Ammon's horn (tissue), 1 donor: ENCODE data around the gene LTBP3.
A peak's percentile ranks its signal among the peaks of the same experiment; 100 is the strongest.
"Not testable (repeated sequence)": the region's sequence is repeated elsewhere in the genome, so short reads cannot be mapped to it uniquely, and the experiment has no call there.

Experiments used
- DNase-seq: peaks from one replicate; pipeline ENCODE4 v3.0.0-alpha.2; 2016; ENCODE audit warnings: low spot score

The LTBP3 gene

DNA sequence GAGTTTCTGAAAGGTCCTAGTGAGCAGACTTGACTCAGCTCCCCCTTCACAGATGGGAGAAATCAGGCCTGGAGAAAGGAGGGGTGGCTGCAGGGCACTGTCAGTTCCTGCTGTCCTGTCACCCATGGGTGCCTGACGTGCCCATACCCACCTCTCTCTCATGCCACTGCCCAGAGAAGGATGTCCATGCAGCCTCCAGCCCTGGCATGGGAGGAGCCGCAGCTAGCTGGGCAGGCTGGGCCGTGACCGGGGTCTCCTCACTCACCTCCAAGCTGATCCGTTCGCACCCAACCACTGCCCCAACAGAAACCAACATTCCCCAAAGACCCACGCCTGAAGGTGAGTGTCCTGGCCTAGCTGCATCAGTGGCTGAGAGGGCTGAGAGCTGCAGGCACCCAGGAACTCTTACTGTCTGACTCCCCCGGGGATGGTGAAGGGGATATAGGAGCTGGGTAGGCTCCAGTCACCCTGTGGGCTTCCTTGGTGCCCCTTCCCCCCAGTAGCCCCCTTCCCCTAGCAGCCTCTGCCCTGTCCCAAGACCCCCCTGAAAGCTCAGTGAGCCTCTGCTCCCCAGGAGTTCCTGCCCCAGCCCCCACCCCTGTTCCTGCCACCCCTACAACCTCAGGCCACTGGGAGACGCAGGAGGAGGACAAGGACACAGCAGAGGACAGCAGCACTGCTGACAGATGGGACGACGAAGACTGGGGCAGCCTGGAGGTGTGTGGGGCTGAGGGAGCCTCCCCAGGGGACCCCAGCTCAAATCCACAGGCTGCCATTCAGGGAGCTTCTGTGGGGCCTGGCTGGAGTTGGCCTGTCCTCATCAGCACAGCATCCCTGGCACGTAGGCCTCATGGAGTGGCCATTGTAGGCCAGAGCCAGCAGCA, 21.5 kb downstream of the LTBP3 start:
- DNase-seq = no peak

GRCh38 chr11:65535102-65535501, 23.1 kb downstream of the LTBP3 start:
- DNase-seq = no peak

- no peak for DNase-seq
These were observed 25.6 kb downstream of the LTBP3 start for GRCh38 chr11:65532388-65533064.

DNA sequence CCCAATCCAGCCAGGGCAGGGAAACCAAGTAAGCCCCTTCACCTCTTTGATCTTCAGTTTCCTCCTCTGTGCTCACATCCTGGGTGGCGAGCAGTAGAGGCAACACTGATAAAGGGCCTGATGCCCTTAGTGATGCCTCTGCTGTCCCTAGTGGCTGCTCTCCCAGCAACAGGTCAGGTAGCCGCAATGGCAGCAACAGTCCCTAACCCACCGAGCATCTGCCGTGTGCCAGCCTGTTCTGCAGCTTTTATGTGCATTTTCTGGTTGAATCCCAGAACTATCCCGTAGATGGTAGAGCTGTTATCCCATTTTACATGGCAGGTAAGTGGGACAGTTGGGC, 28.0 kb downstream of the LTBP3 start:
- DNase-seq = no peak

GRCh38 chr11:65529475-65530156, 28.5 kb downstream of the LTBP3 start:
- DNase-seq = no peak

DNA sequence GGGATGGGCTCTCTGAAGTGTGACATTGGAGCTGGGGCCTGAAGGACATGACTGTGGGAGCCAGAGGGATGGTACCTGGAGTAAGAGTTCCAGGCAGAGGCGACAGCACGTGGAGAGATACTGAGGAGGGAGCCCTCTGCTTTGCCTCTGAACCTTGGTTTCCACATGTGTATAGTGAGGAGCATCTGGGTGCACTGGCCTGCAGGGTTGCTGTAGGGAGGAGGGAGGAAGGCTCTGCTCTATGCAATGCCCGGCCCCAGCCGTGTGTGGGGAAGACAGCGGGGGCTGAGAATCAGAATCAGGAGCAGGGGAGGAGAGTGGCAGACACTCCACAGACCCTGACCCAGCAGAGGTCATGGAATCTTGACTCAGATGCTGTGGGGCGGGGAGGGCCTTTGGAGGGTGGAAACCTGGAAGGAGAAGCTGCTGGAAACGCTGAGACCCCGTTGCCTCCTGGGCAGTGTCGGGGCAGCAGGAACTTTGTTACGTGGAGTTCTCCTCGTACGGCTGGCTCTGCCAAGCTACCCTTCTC, 29.3 kb downstream of the LTBP3 start:
- DNase-seq = no peak

- no peak for DNase-seq
These were observed 31.4 kb downstream of the LTBP3 start for GRCh38 chr11:65526744-65527143.

- no peak for DNase-seq
These were observed 32.3 kb downstream of the LTBP3 start for GRCh38 chr11:65525546-65526480.

DNA sequence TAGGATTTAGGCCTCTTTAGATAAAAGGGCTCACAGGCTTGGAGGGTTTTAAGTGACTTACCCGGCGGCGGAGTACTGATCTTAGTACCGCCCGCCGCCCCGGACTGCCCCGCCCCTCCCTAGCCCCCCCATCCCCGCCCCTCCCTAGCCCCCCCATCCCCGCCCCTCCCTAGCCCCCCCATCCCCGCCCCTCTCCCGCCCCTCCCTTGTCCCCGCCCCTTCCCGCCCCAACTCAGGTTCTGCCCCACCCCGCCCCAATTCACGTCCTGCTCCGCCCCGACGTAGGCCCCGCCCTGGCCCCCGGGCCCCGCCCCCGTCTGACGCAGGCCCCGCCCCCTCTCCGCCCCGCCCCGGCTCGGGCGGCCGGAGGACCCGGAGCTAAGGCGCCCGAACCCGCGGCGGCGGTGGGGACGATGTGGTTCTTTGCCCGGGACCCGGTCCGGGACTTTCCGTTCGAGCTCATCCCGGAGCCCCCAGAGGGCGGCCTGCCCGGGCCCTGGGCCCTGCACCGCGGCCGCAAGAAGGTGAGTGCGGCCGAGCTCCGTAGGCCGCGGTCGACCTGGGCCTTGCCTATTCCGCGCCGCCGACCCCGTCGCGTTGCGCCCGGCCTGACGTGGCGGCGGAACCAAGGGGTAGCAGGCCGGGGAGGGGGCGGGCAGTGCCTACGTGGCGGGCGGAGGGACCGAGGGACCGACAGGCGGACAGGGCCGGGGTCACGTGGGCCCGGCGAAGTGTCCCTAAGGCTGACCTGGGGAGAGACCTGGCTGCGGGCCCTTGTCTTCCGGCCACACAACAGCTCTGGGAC, 33.2 kb downstream of the LTBP3 start, which contains the start of gene SCYL1:
TSS of gene SCYL1 (plus strand) at position 343 of the 805 bp plus-strand sequence. CDS start at position 414, 71 bp downstream.
- DNase-seq = peak; percentile 93

- DNase-seq = peak; percentile 47
These were observed 34.0 kb downstream of the LTBP3 start for GRCh38 chr11:65524014-65524740.

DNA sequence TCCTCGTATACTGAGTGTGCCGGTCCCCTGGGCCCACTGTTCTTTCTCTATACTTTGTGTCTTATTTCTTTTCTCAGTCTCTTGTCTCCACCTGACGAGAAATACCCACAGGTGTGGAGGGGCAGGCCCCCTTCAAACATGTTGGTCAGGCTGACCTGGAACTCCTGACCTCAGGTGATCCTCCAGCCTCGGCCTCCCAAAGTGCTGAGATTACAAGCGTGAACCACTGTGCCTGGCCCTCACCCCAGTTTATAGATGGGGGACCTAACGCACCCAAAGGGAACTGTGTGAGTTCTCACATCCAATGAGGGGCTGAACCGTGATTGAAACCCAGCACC, 34.6 kb downstream of the LTBP3 start:
- DNase-seq = not testable (repeated sequence)

DNA sequence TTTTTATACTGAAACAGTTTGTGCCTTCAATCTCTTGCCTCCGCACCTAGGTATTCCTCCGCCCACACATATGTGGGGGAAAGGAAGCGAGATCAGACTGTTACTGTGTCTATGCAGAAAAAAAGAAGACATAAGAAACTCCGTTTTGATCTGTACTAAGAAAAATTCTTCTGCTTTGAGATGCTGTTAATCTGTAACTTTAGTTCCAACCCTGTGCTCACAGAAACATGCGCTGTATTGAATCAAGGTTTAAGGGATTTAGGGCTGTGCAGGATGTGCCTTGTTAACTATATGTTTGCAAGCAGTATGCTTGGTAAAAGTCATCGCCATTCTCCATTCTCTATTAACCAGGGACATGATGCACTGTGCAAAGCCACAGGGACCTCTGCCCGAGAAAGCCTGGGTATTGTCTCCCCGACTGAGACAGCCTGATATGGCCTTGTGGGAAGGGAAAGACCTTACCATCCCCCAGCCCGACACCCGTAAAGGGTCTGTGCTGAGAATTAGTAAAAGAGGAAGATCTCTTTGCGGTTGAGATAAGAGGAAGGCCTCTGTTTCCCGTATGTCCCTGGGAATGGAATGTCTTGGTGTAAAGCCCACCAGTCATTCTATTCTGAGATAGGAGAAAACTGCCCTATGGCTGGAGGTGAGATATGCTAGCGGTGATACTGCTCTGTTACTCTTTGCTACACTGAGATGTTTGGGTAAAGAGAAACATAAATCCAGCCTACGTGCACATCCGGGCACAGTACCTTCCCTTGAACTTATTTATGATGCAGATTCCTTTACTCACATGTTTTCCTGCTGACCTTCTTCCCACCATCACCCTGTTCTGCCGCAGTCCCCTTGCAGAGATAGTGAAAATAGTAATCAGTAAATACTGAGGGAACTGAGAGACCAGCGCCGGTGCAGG, 35.2 kb downstream of the LTBP3 start:
- DNase-seq = peak; percentile 52

DNA sequence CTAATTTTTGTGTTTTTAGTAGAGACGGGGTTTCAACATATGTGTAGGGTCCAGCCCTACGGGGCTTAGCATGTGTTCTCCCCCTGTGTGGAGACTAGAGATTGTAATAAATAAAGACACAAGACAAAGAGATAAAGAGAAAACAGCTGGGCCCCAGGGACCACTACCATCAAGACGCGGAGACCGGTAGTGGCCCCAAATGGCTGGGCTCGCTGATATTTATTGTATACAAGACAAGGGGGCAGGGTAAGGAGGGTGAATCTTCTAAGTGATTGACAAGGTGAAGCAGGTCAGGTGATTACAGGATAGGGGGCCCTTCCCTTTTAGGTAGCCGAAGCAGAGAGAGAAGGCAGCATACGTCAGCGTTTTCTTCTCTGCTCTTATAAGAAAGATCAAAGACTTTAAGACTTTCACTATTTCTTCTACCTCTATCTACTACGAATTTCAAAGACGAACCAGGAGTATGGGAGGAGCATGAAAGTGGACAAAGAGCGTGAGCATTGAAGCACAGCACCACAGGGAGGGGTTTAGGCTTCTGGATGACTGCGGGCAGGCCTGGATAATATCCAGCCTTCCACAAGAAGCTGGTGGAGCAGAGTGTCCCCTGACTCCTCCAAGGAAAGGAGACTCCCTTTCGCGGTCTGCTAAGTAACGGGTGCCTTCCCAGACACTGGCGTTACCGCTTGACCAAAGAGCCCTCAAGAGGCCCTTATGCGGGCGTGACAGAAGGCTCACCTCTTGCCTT, 36.2 kb downstream of the LTBP3 start:
- not testable (repeated sequence) for DNase-seq

- not testable (repeated sequence) for DNase-seq
These were observed 39.1 kb downstream of the LTBP3 start for GRCh38 chr11:65518941-65519549.

DNA sequence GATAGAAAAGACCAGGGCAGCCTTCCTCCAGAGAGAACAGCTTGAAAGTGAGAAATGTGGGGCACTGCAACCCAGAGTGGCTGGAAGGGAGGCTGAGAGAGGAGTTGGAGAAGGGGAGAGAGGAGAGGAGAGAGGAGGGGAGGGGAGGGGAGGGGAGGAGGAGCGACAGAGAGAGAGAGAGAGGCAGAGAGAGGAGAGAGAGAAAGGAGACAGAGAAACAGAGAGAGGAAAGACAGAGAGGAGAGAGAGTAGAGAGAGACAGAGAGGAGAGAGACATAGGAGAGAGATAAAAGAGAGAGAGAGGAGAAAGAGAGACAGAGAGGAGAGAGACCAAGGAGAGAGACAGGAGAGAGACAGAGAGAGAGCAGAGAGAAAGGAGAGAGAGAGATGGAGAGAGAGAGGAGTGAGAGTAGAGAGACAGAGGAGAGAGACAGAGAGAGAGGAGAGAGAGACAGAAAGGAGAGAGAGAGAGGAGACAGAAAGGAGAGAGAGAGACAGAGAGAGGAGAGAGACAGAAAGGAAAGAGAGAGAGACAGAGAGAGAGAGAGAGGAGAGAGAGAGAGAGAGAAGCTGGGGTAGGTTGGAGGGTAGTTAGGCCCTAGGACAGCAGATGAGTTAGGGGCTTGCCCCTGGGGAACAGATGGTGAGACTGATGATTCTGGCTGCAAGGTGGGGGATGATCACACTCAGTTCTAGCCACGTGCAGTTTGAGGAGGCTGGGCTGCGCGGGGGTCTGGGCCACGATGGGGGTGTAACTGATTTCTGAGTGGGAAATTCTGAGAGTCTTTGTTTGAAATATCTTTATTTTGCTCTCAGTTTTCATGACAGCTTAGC, 41.8 kb downstream of the LTBP3 start:
- DNase-seq = no peak

DNA sequence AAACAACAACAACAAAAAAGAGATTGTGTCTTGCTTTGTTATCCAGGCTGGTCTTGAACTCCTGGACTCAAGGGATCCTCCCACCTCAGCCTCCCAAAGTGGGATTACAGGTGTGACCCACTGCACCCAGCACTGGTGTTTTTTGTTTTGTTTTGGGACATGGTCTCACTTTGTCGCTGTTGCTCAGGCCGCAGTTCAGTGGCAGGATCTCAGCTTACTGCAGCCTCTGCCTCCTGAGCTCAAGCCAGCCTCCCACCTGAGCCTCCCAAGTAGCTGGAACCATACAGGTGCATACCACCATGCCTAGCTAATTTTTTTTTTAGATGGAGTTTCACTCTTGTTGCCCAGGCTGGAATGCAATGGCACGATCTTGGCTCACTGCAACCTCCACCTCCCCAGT, 45.8 kb downstream of the LTBP3 start:
- not testable (repeated sequence) for DNase-seq
